GM21381 (cell line): ENCODE data around the gene UROC1.

Source experiments
- ATAC-seq: cut with Tn5 transposase; IDR thresholded peaks from one replicate; pipeline ENCODE4 v1.9.1; 2021; ENCODE audit warnings: mild to moderate bottlenecking, moderate library complexity; ENCODE audit not compliant: unreplicated experiment

UROC1 gene

GRCh38 chr3:126531051-126531330 lies 13.4 kb upstream of the UROC1 start:
- ATAC-seq = no peak

GRCh38 chr3:126530171-126531050 lies 12.8 kb upstream of the UROC1 start:
- no peak for ATAC-seq

- ATAC-seq = no peak
These were observed 12.1 kb upstream of the UROC1 start for GRCh38 chr3:126529585-126530170.

- no peak for ATAC-seq
These were observed 11.4 kb upstream of the UROC1 start for GRCh38 chr3:126528800-126529541.

- no peak for ATAC-seq
These were observed 10.8 kb upstream of the UROC1 start for GRCh38 chr3:126528419-126528799.

- no peak for ATAC-seq
These were observed 10.1 kb upstream of the UROC1 start for GRCh38 chr3:126527455-126528211.

- ATAC-seq = no peak
These were observed 9.4 kb upstream of the UROC1 start for GRCh38 chr3:126527006-126527405.

- ATAC-seq = no peak
These were observed 9.1 kb upstream of the UROC1 start for GRCh38 chr3:126526668-126527005.

- no peak for ATAC-seq
These were observed 8.5 kb upstream of the UROC1 start for GRCh38 chr3:126525853-126526667.

- ATAC-seq = no peak
These were observed 7.7 kb upstream of the UROC1 start for GRCh38 chr3:126525091-126525852.

- no peak for ATAC-seq
These were observed 6.9 kb upstream of the UROC1 start for GRCh38 chr3:126524429-126524988.

GRCh38 chr3:126523745-126524428 lies 6.3 kb upstream of the UROC1 start, which contains the start of gene CHST13:
Gene CHST13 (plus strand): TSS chr3:126524155. CDS start chr3:126524333, 178 bp downstream.
- no peak for ATAC-seq

- ATAC-seq = no peak
These were observed 4.8 kb upstream of the UROC1 start for GRCh38 chr3:126522363-126522788.

- ATAC-seq = no peak
These were observed 3.7 kb upstream of the UROC1 start for GRCh38 chr3:126521122-126521891.

- no peak for ATAC-seq
These were observed 2.2 kb upstream of the UROC1 start for GRCh38 chr3:126519506-126520455.

- ATAC-seq = no peak
These were observed 1.2 kb upstream of the UROC1 start for GRCh38 chr3:126518779-126519177.
